MM.1S (cell line): ENCODE results near the gene PTPN2.

Experiments
- DNase-seq: peaks from one replicate; pipeline ENCODE4 v3.0.0-alpha.2; 2015
- H2AFZ ChIP-seq: fragments of 300-600 bp; sonication (generic); 2 replicates; pipeline ENCODE4 v1.6.0; 2016; ENCODE audit warnings: antibody characterized with exemption, low read length
- H3F3A ChIP-seq: fragments of 300-600 bp; sonication (generic); 2 replicates; pipeline ENCODE4 v1.6.1; 2016; ENCODE audit warnings: mild to moderate bottlenecking, antibody characterized with exemption, low read length, moderate library complexity, mixed read lengths; ENCODE audit not compliant: insufficient read depth
- H3K27ac ChIP-seq: fragments of 300-600 bp; sonication (generic); 2 replicates; pipeline ENCODE4 v1.5.1; 2016; ENCODE audit warnings: mild to moderate bottlenecking, low read length
- H3K27me3 ChIP-seq: fragments of 300-600 bp; sonication (generic); replicated peaks from 2 replicates; pipeline ENCODE4 v1.6.0; 2016; ENCODE audit warnings: low read length; ENCODE audit not compliant: insufficient read depth
- H3K36me3 ChIP-seq: fragments of 300-600 bp; sonication (generic); replicated peaks from 2 replicates; pipeline ENCODE4 v1.6.1; 2016; ENCODE audit warnings: mild to moderate bottlenecking, low read length, mixed read lengths; ENCODE audit not compliant: insufficient read depth
- H3K4me1 ChIP-seq: fragments of 300-600 bp; sonication (generic); 2 replicates; pipeline ENCODE4 v1.6.1; 2016; ENCODE audit warnings: low read length, mixed read lengths
- H3K4me2 ChIP-seq: fragments of 300-600 bp; sonication (generic); 2 replicates; pipeline ENCODE4 v1.6.0; 2016; ENCODE audit warnings: low read depth, low read length
- H3K4me3 ChIP-seq: fragments of 300-600 bp; sonication (generic); 2 replicates; pipeline ENCODE4 v1.5.1; 2016; ENCODE audit warnings: low read length, mixed read lengths
- H3K79me2 ChIP-seq: fragments of 300-600 bp; sonication (generic); 2 replicates; pipeline ENCODE4 v1.6.1; 2016; ENCODE audit warnings: mixed run types, low read length, mixed read lengths
- H3K9ac ChIP-seq: fragments of 300-600 bp; sonication (generic); 2 replicates; pipeline ENCODE4 v1.6.1; 2016; ENCODE audit warnings: low read length, mixed read lengths
- H3K9me2 ChIP-seq: fragments of 300-600 bp; sonication (generic); replicated peaks from 2 replicates; pipeline ENCODE4 v1.6.1; 2016; ENCODE audit warnings: mild to moderate bottlenecking, low read length, mixed read lengths; ENCODE audit not compliant: insufficient read depth
- H3K9me3 ChIP-seq: fragments of 300-600 bp; sonication (generic); replicated peaks from 2 replicates; pipeline ENCODE4 v1.6.1; 2016; ENCODE audit warnings: mild to moderate bottlenecking, low read length, mixed read lengths; ENCODE audit not compliant: insufficient read depth
- H4K20me1 ChIP-seq: fragments of 300-600 bp; sonication (generic); 2 replicates; pipeline ENCODE4 v1.6.1; 2016; ENCODE audit warnings: mild to moderate bottlenecking, low read length, moderate library complexity, mixed read lengths; ENCODE audit not compliant: insufficient read depth
- CTCF ChIP-seq: fragments of 300-600 bp; sonication (generic); IDR thresholded peaks from 2 replicates; pipeline ENCODE4 v1.5.1; 2016; ENCODE audit warnings: antibody characterized with exemption, low read length, mixed read lengths
- EZH2 ChIP-seq: fragments of 300-600 bp; sonication (generic); optimal IDR thresholded peaks from 2 replicates; pipeline ENCODE3; 2017; ENCODE audit warnings: low read depth, mild to moderate bottlenecking, antibody characterized with exemption, low read length, mixed read lengths
- EZH2phosphoT487 ChIP-seq: fragments of 300-600 bp; sonication (generic); IDR thresholded peaks from 2 replicates; pipeline ENCODE4 v1.6.1; 2018; ENCODE audit warnings: antibody characterized with exemption, low read length

PTPN2 gene

GRCh38 chr18:12861637-12862036, 22.4 kb downstream of the PTPN2 start:
- no peaks in the 10 kb centered on the region for H3K9me2 ChIP-seq
- peak overlapping the region; percentile 70 for H3K4me2 ChIP-seq
- peaks cover 19% of the 10 kb centered on the region for H3F3A ChIP-seq
- no peaks in the 10 kb centered on the region for H3K36me3 ChIP-seq
- peaks cover 51% of the 10 kb centered on the region for H3K4me1 ChIP-seq
- no peak overlapping the region for H3K4me3 ChIP-seq
- H4K20me1 ChIP-seq: no peaks in the 10 kb centered on the region
- H2AFZ ChIP-seq: no peak overlapping the region
- H3K9ac ChIP-seq: no peak overlapping the region
- no peaks in the 10 kb centered on the region for H3K9me3 ChIP-seq
- peak; percentile 29 for DNase-seq
- no peak for TF ChIP-seq EZH2
- no peak for TF ChIP-seq EZH2phosphoT487
- TF ChIP-seq CTCF: no peak
- peaks cover 88% of the 10 kb centered on the region for H3K79me2 ChIP-seq
- H3K27me3 ChIP-seq: no peaks in the 10 kb centered on the region
- peak overlapping the region; percentile 60; the same call in 1 of the 2 replicates for H3K27ac ChIP-seq

- Histone ChIP-seq H3K27me3 (no peaks in the 10 kb centered on the region), H3K4me3 (no peak overlapping the region), H3K79me2 (peaks cover 88% of the 10 kb centered on the region), H3K9me3 (no peaks in the 10 kb centered on the region), H3K9ac (no peak overlapping the region), H3K9me2 (no peaks in the 10 kb centered on the region), H4K20me1 (no peaks in the 10 kb centered on the region), H3K27ac (no peak overlapping the region), H3K36me3 (no peaks in the 10 kb centered on the region), H2AFZ (no peak overlapping the region), H3F3A (peaks cover 19% of the 10 kb centered on the region), H3K4me1 (peaks cover 51% of the 10 kb centered on the region), H3K4me2 (no peak overlapping the region)
- DNase-seq: no peak
- TF ChIP-seq CTCF: no peak
Observed at GRCh38 chr18:12860530-12860929, 23.5 kb downstream of the PTPN2 start.

GRCh38 chr18:12858991-12859390, 25.0 kb downstream of the PTPN2 start:
- Histone ChIP-seq H4K20me1 (no peaks in the 10 kb centered on the region), H3K4me3 (no peak overlapping the region), H3K27me3 (no peaks in the 10 kb centered on the region), H3K36me3 (no peaks in the 10 kb centered on the region), H2AFZ (no peak overlapping the region), H3F3A (peaks cover 19% of the 10 kb centered on the region), H3K9me2 (no peaks in the 10 kb centered on the region), H3K9ac (no peak overlapping the region), H3K4me1 (peaks cover 51% of the 10 kb centered on the region), H3K9me3 (no peaks in the 10 kb centered on the region), H3K4me2 (peak overlapping the region; percentile 24; the same call in 1 of the 2 replicates), H3K79me2 (peaks cover 87% of the 10 kb centered on the region), H3K27ac (peak overlapping the region; percentile 10; the same call in 1 of the 2 replicates)
- DNase-seq: peak; percentile 46
- TF ChIP-seq CTCF (no peak), EZH2 (no peak), EZH2phosphoT487 (no peak)
